ENCODE data around the gene MSI2. TPM values are rescaled to one million over a fixed set of nuclear protein-coding genes. Genes with fewer than 3 reads are reported as not detected.

MSI2 gene
- total RNA-seq, 1 donor from 2014 or later = 144 TPM

DNA sequence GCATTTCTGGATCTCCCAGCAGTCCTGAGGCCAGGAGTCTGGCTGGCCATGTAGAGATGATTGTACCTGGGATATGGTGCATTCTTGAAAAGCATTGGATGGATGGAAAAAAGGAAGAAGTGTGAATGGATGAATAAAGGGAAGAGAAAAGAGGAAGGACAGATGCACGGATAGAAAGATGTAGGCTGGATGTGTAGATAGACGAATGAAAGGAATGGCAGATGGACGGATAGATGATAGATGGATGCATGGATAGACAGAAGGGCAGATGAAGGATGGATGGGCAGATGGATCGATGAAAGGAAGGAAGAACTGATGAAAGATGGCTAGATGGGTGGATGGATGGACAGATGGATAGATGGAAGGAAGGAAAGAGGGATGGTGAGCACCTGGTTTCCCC is 210.9 kb downstream of the MSI2 start:
- Mint-ChIP-seq H3K4me1 (peaks cover 69% of the 10 kb centered on the region), H3K4me3 (no peak overlapping the region), H3K9me3 (no peaks in the 10 kb centered on the region), H3K36me3 (peaks cover 3% of the 10 kb centered on the region), H3K27ac (peak overlapping the region; percentile 89), H3K27me3 (ENCODE audit: low read depth) (no peaks in the 10 kb centered on the region)
- TF ChIP-seq, protein P1, sequence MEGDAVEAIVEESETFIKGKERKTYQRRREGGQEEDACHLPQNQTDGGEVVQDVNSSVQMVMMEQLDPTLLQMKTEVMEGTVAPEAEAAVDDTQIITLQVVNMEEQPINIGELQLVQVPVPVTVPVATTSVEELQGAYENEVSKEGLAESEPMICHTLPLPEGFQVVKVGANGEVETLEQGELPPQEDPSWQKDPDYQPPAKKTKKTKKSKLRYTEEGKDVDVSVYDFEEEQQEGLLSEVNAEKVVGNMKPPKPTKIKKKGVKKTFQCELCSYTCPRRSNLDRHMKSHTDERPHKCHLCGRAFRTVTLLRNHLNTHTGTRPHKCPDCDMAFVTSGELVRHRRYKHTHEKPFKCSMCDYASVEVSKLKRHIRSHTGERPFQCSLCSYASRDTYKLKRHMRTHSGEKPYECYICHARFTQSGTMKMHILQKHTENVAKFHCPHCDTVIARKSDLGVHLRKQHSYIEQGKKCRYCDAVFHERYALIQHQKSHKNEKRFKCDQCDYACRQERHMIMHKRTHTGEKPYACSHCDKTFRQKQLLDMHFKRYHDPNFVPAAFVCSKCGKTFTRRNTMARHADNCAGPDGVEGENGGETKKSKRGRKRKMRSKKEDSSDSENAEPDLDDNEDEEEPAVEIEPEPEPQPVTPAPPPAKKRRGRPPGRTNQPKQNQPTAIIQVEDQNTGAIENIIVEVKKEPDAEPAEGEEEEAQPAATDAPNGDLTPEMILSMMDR (IDR thresholded peaks at IDR 0.05; ENCODE audit: unreplicated experiment) = no peak
- no peak for DNase-seq (ENCODE audit: low spot score in 2 of 2, unreplicated experiment in 2 of 2)

- TF ChIP-seq, protein P1 (IDR thresholded peaks at IDR 0.05; ENCODE audit: unreplicated experiment) = no peak
- no peak for DNase-seq (ENCODE audit: low spot score in 2 of 2, unreplicated experiment in 2 of 2)
- Mint-ChIP-seq H3K4me1 (peaks cover 68% of the 10 kb centered on the region), H3K9me3 (no peaks in the 10 kb centered on the region), H3K4me3 (no peak overlapping the region), H3K36me3 (peaks cover 3% of the 10 kb centered on the region), H3K27ac (peak overlapping the region; percentile 18), H3K27me3 (ENCODE audit: low read depth) (no peaks in the 10 kb centered on the region)
These were observed 211.5 kb downstream of the MSI2 start for GRCh38 chr17:57467801-57468200.

DNA sequence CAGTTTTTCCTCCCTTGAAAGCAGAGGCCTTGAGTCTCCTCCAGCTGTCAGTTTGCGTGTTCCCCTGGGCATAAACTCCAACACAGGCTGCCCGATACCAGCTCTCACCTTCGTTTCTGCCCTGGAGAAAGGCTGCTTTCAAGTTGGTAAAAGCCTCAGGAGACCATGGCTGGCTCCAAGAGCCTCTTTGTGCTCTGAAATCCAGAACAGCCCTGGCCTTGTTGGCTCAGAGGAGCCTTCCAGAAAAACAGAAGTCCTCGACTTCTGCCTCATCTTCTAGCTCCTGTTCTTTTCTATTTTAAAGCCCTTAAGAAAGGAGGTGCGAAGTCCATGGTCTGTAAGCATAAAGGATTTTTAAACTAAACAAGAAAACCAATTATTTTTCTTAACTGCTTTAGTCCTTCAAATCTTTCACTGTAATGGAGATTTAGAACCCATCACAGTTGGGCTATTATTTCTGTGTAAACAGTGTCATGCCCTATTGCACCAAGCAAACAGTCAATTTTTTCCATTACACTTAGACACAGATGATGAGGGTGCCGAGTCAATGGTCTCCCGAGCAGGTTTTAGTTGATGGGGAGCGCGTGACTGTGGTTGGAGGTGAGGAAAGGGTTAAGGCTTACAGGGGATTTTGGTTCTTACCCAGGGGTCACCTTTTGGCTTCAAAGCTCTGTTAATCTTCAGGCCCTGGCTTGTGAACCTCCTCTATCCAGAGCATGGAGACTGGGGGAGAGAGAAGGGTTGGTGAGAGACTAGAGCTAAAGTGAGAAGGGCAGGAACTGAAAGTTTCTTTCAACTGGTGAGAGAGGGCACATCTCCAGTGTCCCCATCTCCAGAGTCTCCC is 212.8 kb downstream of the MSI2 start:
- Mint-ChIP-seq H3K4me1 (peaks cover 69% of the 10 kb centered on the region), H3K27me3 (ENCODE audit: low read depth) (no peaks in the 10 kb centered on the region), H3K36me3 (peaks cover 3% of the 10 kb centered on the region), H3K27ac (no peak overlapping the region), H3K9me3 (no peaks in the 10 kb centered on the region), H3K4me3 (no peak overlapping the region)
- no peak for DNase-seq (ENCODE audit: low spot score in 2 of 2, unreplicated experiment in 2 of 2)
- TF ChIP-seq, protein P1 (IDR thresholded peaks at IDR 0.05; ENCODE audit: unreplicated experiment) = no peak

- no peak overlapping the region for H3K27ac Mint-ChIP-seq
- no peaks in the 10 kb centered on the region for H3K27me3 Mint-ChIP-seq (ENCODE audit: low read depth)
- peaks cover 69% of the 10 kb centered on the region for H3K4me1 Mint-ChIP-seq
These were observed 214.6 kb downstream of the MSI2 start for GRCh38 chr17:57470906-57471305.

GRCh38 chr17:57471868-57472368 is 215.6 kb downstream of the MSI2 start:
- DNase-seq (ENCODE audit: low spot score in 2 of 2, unreplicated experiment in 2 of 2) = no peak
- peaks cover 3% of the 10 kb centered on the region for H3K36me3 Mint-ChIP-seq
- no peaks in the 10 kb centered on the region for H3K9me3 Mint-ChIP-seq
- TF ChIP-seq, protein P1 (IDR thresholded peaks at IDR 0.05; ENCODE audit: unreplicated experiment) = no peak
- H3K27ac Mint-ChIP-seq = peak overlapping the region; percentile 66
- H3K4me3 Mint-ChIP-seq = no peak overlapping the region
- H3K27me3 Mint-ChIP-seq (ENCODE audit: low read depth) = no peaks in the 10 kb centered on the region
- peaks cover 69% of the 10 kb centered on the region for H3K4me1 Mint-ChIP-seq

More at GRCh38 chr17:57470906-57471305, 214.6 kb downstream of the MSI2 start:
- no peak for DNase-seq (ENCODE audit: low spot score in 2 of 2, unreplicated experiment in 2 of 2)
- Mint-ChIP-seq H3K36me3 (peaks cover 3% of the 10 kb centered on the region), H3K4me3 (no peak overlapping the region), H3K9me3 (no peaks in the 10 kb centered on the region)
- TF ChIP-seq, protein P1 (IDR thresholded peaks at IDR 0.05; ENCODE audit: unreplicated experiment) = no peak

Data from mesothelial cell of epicardium (in vitro differentiated cells).